Bronchial epithelial cell (primary cell): ENCODE data around the gene RFESD. TPM values are rescaled to one million over a fixed set of nuclear protein-coding genes. Genes with fewer than 3 reads are reported as not detected.

Experiments used
- DNase-seq: peaks from one replicate; pipeline ENCODE4 v3.0.0-alpha.2; 2010; ENCODE audit warnings: low read depth
- FAIRE-seq: peaks from 2 replicates; lab custom pipeline; 2011; peaks lifted over from hg19 to GRCh38; lab: Jason Lieb, UNC
- H3K27me3 ChIP-seq: 2 replicates; pipeline ENCODE4 v1.5.1; 2011; ENCODE audit warnings: low read length; ENCODE audit not compliant: control insufficient read depth, insufficient read depth
- H3K36me3 ChIP-seq: 2 replicates; pipeline ENCODE4 v1.5.1; 2011; ENCODE audit warnings: low read length; ENCODE audit not compliant: control insufficient read depth, insufficient read depth
- H3K4me3 ChIP-seq: 2 replicates; pipeline ENCODE4 v1.5.1; 2011; ENCODE audit warnings: mild to moderate bottlenecking, low read depth, low read length, control low read depth
- CTCF ChIP-seq: IDR thresholded peaks from 2 replicates; pipeline ENCODE4 v1.5.1; 2011; ENCODE audit warnings: mild to moderate bottlenecking, moderate library complexity, low read length, control low read depth, inconsistent platforms; ENCODE audit not compliant: insufficient read depth, severe bottlenecking
- total RNA-seq: library from RNA; depleted of rRNA; stranded (reverse); fragments of >200 nt; gene quantifications from 2 replicates; pipeline ENCODE4 v1.2.1, GENCODE V29; 2014

RFESD gene
- total RNA-seq, 1 donor from 2014 or later: 1.6 TPM

DNA sequence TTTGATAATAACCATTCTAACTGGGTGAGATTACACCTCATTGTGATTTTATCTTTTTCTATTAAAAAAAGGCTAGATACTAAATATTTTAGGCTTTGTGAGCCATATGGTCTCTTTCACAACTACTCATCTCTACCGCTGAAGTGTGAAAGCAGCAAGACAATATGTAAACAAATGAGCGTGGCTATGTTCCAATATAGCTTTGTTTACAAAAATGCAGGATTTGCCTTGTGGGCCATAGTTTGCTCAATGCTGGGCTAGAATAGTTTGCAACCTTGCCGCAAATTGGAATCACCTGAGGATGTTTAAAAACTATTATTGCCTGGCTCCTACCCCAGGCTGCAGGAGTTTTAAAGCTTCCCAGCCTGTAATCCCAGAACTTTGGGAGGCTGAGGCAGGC is 36.9 kb upstream of the RFESD start:
- FAIRE-seq (no peak), DNase-seq (no peak)
- H3K4me3 ChIP-seq: no peak overlapping the region
- H3K27me3 ChIP-seq: no peaks in the 10 kb centered on the region
- no peaks in the 10 kb centered on the region for H3K36me3 ChIP-seq
- TF ChIP-seq CTCF: no peak

DNA sequence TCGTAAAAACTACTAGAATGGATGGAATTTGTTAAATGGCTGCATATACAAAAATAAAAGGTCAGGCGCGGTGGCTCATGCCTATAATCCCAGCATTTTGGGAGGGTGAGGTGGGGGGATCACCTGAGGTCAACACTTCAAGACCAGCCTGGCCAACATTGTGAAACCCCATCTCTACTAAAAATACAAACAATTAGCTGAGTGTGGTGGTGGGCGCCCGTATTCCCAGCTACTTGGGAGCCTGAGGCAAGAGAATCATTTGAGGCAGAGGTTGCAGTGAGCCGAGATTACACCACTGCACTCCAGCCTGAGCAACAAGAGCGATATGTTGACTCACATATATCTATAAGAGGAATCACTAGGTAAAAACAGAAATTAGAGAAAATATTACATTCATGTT is 36.0 kb upstream of the RFESD start:
- FAIRE-seq (no peak), DNase-seq (no peak)
- Histone ChIP-seq H3K36me3 (no peaks in the 10 kb centered on the region), H3K4me3 (no peak overlapping the region), H3K27me3 (no peaks in the 10 kb centered on the region)
- no peak for TF ChIP-seq CTCF

- no peak for TF ChIP-seq CTCF
- no peak for FAIRE-seq
- no peak for DNase-seq
- Histone ChIP-seq H3K27me3 (no peaks in the 10 kb centered on the region), H3K36me3 (no peaks in the 10 kb centered on the region), H3K4me3 (no peak overlapping the region)
Observed at GRCh38 chr5:95611396-95611795, 35.2 kb upstream of the RFESD start.

DNA sequence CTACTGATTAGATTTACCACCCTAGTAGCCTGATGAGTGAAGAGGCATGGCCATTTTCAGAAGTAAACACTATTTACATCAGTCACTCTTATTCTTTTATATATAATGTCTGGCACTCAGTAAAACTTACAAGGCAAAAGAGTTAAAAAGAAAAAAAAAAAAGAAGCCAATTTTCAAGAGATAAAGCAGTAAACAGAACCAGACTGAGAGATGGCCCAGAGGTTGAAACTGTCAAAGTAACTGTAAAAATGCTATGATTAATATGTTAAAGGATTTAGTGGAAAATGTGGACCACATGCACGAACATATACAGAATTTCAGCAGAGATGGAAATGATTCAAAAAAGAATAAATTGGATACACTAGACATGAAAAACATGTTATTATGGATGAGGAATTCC is 33.1 kb upstream of the RFESD start:
- Histone ChIP-seq H3K27me3 (no peaks in the 10 kb centered on the region), H3K4me3 (no peak overlapping the region), H3K36me3 (no peaks in the 10 kb centered on the region)
- FAIRE-seq (no peak), DNase-seq (no peak)
- no peak for TF ChIP-seq CTCF

GRCh38 chr5:95615164-95615467 is 31.5 kb upstream of the RFESD start:
- DNase-seq: peak; percentile 23
- Histone ChIP-seq H3K27me3 (no peaks in the 10 kb centered on the region), H3K4me3 (no peak overlapping the region), H3K36me3 (no peaks in the 10 kb centered on the region)
- no peak for TF ChIP-seq CTCF
- FAIRE-seq: no peak

GRCh38 chr5:95617057-95617456 is 29.5 kb upstream of the RFESD start:
- Histone ChIP-seq H3K36me3 (no peaks in the 10 kb centered on the region), H3K4me3 (no peak overlapping the region), H3K27me3 (no peaks in the 10 kb centered on the region)
- DNase-seq (peak; percentile 98), FAIRE-seq (peak; percentile 13)
- no peak for TF ChIP-seq CTCF
